Jurkat, Clone E6-1 (cell line): Measurements from ENCODE around the gene PIGO.

Source experiments
- DNase-seq: peaks from one replicate; pipeline ENCODE4 v3.0.0-alpha.2; 2011; ENCODE audit warnings: low read depth, low spot score
- H3K4me3 ChIP-seq: 2 replicates; pipeline ENCODE4 v1.5.1; 2011; ENCODE audit warnings: mild to moderate bottlenecking, low read length, control low read depth, moderate library complexity

The PIGO gene

DNA sequence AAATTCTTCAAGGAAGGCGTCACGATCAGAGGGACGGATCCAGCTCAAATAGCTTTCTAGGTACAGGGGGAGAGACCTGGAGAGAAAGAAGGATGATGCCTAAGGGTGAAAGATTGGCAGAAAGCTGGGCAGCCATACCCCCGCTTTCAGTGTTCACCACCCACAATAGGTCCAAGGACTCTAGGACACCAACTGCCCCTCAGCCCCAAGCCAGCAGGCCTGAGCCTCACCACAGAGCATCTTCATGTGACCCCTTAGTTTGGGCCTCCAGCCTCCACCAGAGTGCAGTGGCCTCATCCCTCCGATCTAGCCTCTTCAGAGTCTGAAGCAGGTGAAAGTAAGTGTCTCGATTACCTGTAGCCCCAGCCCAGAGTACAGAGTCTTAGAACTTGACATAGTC lies 22.2 kb downstream of the PIGO start:
- no peak for DNase-seq
- H3K4me3 ChIP-seq: no peak overlapping the region

DNA sequence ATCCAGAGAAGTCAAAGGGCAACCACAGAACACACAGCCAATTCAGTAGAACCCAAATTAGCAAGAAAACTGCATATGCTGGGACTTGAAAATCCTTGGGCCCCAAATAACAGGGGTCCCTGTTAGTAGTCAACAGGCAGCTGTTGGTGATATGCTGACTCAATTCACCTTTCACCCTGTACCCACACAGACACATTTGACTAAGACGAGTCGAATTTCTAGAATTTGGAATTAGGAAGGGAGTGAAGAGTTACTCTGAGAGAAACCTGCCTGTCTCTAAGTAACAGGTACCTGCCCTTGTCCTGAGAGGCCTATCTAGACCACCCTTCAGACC lies 23.1 kb downstream of the PIGO start:
- DNase-seq: no peak
- no peak overlapping the region for H3K4me3 ChIP-seq

DNA sequence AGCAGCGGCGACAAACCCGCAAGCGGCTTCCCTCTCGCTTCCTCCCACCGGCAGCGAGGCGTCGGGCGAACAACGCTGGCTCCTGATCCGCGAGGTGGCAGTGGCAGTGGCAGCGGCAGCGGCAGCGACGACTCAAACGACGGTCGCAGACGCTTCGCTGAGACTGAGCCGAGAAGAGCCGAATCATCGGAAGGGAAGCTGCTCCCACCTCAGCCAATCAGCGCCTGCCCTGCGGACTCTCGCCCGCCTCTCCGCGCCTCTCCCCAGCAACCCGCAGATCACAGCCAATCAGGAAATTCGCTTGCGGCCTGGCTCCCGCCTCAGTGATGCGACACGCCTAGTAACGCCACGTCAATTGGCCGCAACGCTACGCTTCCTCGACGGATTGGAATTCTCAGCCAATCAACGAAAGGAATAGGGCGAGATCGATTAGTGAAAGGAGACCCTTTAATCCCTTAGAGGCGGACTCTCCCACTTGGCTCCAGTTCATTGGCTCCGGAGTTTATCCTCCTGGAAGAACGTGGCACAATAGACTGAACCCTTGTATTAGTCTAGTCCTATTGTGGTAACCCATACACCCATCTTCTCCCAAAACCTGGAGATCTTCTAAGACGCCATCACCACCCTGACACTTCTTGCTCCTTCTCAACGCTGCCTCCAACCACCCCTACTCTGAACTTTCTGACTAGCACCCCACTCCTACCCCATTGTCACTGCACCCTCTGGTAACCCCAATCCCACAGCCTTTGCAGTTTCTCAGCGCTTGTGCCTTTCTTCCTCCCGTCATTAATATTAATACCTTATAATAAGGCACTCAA lies 23.7 kb downstream of the PIGO start, which contains the start of gene VCP:
Gene VCP, minus strand, starts transcription at position 165 of the 818 bp plus-strand sequence. CDS start 272 bp downstream, outside the sequence.
- peak; percentile 99 for DNase-seq
- H3K4me3 ChIP-seq: peak within 1 kb of the TSS; percentile 89

DNA sequence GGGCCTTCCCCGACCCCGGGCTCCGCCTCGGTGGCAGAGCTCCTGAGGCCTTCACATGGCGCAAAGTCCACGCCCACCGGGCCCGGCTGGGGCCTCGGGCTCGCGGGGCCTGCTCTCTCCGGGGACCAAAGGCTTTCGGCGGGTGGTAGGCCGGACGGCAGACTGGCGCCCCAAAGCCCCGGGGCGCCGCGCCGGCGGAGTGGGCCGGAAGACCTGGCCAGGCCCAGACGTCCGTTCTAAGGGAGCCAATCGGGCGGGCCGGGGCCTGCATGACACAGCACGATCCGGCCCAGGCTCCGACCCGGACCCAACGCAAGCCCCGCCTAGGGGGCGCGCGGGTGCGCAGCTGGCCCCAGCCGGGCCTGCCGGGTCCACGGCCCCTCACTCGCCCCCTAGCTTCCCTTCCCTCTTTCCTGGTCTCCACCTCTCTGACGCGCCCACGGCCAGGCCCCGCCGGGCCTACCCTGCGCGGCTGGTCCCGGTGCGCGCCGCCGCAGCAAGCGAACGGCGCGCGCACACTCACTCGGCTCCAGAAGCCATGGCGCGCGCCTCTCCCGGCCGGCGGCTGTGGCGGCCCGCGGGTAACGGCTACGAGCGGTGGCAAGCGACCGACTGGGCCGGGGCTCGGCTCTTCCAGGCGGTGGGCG lies 24.5 kb downstream of the PIGO start:
- peak; percentile 49 for DNase-seq
- peak overlapping the region; percentile 89 for H3K4me3 ChIP-seq

DNA sequence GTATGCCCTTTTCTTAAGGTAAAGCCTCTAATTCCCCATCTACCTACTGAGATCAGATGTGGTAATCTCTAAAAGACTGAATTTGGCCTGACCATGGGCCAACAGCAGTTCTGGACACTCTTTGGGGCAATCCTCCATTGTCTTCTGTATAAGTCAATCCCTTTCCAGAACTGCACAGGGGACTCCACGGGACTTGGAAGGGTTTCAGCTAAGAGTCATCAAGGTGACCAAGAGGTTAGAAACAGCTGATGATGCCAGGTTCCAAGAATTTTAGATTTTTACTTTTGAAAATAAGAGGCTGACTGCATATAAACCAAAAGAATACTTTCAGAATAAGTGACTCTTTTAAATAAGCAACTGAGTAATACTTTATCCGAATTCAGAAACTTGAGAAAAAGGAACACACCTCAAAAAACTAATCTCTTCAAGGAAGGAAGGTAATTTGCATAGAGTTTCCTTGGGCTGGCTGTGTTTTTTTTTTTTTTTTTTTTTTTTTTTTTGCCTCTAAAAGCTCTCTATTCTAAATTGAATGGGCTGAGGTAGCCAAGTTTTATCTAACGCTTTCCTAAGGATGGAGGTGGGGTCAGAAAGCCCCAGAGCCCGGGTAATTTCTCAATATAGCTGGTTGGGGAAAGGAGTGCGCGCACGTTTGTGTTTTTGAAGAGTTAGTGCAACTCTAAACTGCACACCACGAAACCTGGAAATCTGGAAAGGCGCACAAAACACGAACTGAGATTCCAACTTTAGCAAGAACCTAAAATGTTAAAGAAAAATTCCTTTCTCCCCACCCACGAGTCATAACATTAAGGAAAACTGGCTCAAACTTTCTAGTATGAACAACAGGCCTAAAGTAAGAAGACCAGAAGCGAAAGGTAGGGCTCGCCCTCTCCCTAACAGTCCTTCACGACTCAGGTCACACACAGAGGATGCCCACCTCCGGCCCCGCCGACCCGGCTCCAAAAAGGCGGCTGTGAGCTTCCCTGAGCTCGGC lies 25.3 kb downstream of the PIGO start:
- peak overlapping the region; percentile 89 for H3K4me3 ChIP-seq
- DNase-seq: no peak

DNA sequence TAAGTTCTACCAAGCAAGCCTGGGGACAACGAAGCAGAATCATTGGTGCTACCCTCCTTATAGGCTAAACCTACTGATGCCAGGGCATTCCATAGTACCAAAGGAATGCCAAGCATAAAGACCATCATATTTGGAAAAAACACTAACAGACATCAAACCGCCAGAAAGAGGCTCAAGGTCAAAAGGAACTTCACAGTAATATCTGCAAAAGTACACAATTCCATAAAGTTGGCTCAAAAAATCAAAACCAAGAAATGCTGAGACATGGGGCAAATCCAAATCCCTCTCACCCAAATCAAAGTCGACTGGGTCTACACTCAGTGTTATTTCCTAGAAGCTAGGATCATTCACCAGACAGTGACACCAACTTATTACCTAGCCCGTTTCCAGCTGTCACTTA lies 27.4 kb downstream of the PIGO start:
- no peak overlapping the region for H3K4me3 ChIP-seq
- DNase-seq: no peak

DNA sequence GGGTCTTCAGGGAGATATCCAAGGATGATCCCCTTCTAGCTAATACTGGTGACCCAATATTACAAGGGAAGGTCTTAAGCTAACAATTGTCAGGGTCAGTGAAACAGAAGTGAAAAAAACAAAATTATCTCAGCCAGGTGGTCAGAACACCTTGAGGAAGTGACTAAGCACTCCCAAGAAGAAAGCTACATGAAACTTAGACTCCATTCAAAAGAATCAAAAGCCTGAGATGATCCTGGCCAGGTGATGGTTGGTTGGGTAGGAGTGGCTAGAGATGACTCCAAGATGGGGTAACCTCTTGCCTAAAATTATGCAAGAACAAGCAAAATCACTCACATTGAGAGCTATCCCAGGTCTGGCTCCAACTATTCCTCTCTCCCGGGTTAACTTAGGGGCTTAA lies 29.3 kb downstream of the PIGO start:
- no peak overlapping the region for H3K4me3 ChIP-seq
- no peak for DNase-seq

DNA sequence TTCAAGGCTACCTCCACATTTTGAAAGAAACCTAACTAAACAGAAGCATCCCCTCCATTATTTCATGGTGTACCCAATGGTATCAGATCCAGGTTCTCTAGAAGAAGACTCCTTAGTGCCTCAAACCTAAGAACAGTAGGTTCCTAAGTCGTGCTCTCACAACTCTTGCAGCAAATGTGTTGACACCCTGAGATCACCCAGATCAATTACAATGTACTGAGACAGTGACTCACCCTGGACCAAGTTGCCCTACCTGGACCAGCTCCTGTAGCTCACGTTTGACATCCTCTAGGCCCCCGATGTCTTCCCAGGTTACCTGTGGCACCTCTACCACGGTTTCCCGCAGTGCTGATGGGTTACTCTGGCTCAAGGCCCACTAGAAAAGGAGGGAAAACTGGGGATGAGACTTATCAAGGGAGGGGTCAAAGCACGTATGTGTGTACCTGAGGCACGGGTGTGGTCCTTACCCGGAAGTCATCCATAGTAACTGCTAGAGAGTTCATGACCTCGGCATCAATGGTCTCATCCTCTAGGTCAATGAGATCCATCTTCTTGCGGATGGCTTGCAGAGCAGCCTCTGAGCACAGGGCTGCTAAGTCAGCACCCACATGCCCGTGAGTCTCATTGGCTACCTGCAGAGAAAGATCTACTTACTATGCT lies 35.7 kb downstream of the PIGO start:
- no peak overlapping the region for H3K4me3 ChIP-seq
- no peak for DNase-seq

DNA sequence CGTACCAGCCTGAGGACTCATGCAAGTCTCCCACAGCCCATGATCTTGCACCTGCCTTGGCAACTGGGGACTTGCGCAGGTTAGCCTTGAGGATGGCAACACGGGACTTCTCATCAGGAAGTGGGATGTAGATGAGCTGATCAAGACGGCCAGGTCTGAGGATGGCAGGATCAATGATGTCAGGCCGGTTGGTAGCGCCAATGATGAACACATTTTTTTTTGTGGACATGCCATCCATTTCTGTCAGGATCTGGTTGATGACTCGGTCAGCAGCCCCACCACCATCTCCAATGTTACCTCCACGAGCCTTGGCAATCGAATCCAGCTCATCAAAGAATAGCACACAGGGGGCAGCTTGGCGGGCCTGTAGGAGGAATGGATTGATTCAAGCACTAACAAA lies 37.0 kb downstream of the PIGO start:
- no peak for DNase-seq
- no peak overlapping the region for H3K4me3 ChIP-seq

DNA sequence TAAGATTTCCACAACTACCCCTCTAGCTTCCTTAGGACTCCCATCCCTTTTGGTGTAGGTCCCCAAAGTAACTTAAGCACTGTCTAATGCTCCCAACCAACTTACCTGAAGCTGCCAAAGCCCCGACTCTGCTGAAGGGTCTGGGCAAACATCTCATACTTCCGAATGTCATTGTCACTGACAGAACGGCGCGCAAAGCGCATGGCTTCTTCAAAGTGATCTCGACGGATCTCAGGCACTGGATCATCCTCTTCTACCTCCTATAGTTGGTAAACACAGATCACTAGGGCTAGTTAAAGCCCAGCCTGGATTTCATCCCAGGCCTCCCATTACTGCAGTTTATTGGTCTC lies 39.1 kb downstream of the PIGO start:
- no peak overlapping the region for H3K4me3 ChIP-seq
- DNase-seq: no peak

DNA sequence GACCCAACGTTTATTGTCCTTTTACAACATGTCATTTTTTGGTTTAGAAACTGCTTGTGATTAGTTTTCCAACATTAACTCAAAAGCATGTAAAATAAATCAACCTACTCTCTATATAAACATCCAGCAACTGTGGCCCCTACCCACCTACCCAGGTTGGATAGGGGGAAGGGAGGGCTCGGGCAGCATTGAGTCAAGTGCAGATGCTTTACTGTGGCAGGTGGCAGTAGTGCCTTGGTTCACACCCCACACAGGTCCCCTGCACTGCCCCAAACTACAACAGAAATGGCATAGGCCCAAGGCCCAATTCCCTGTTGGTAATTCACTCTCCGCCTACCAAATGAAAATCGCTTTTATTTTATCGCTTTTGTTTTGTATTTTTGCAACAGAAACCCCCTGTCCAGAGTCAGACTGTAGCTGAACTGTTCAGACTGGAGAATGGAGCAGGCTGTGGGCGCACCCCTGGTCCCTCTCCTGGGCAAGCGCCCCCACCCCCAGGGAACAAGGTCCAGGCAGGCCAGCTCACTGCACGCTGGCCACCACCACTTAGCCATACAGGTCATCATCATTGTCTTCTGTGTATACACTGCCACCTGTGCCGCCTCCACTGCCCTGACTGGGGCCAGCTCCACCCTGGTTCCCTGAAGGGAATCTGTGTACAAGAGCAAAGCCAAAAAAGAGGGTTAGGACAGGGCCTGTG lies 39.7 kb downstream of the PIGO start:
- H3K4me3 ChIP-seq: no peak overlapping the region
- DNase-seq: no peak

DNA sequence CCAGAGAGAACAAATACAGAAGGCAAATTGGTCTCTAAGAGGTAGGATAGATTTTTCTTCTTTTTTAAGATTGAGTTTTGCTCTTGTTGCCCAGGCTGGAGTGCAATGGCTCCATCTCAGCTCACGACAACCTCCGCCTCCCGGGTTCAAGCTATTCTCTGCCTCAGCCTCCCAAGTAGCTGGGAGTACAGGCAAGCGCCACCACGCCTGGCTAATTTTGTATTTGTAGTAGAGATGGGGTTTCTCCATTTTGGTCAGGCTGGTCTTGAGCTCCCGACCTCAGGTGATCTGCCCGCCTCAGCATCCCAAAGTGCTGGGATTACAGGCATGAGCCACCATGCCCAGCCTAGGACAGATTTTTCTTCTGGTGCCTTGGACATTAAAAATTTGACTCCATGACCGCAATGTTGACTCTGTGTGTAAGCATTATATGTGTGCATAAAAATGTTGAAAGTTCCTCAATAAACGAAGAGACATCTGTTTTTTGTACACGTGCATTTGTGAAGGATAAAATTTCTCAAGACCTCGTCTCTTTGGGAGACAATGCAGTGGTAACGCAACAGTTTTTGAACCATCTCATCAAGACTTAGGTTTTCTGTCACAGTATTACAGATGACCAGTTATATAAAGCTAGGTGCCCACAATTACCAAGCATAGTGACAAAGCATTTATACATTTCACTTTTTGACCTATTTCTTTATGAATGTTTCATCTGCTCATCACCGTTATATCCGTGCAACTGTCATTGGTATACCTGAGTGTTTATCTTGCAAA lies 41.3 kb downstream of the PIGO start:
- DNase-seq: no peak
- no peak overlapping the region for H3K4me3 ChIP-seq

DNA sequence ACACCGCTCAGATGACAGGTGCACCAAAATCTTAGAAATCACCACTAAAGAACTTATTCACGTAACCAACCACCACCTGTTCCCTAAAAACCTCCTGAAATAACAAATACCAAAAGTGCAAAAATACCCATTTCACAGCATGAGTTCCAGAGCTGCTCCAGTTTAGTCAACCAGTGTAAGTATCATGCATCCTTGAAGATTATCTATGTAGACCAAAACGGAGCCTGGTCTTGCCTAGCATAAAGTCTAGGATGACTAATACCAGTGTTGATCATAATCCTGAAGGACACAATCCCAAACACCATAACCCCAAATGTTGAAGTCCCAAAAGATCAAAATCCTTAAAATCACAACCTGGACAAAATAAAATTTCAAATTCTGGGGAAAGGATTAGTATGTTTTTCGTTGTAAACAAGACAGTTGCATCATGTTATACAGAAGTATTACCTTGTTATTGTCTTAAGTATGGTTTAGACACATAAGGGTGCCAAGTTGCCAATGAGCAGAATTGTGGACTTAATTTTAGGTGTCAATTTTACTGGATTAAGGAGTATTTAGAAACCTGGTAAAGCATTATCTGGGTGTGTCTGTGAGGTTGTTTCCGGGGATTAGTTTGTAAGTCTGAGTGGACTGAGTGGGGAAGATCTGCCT lies 42.1 kb downstream of the PIGO start:
- no peak overlapping the region for H3K4me3 ChIP-seq
- DNase-seq: no peak

DNA sequence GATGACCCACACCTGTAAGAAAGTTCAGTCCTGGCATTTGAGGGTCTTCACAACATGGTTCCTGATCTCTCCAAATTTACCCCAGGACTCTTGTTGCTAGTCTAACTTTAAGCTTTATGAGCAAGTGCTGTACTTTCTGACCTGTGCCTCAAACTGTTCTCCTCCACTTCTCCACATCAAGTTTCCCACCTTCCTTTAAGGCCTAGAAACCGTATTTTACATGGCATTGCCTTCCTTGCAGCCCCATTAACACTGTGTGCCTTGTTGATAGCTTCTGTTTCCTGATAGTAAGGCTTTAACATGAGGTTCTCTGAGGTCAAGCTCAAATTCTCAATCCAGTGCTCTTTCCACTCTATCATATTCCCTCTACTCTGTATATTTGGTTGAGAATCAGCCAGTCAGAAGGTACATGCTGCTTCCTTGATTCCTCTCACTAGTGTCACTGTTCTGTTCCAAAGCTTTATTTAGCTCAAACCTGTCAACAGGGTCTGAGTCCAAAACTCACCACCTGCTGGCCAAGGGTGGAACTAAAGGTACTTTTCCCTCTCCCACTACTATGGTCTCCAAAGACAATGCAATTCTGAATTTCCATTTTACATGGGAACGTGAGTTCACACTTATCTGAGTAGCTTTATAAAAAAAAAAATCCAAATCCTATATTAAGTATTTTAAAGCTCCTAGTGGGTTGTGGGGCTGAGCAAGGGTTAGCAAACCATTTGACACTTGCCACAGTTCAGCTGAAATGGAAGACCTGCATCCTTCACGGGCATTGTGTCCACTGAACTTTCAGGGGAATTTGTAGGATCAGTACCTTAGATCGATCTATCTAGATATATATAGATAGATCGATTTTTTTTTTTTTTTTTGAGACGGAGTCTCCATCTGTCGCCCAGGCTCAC lies 45.1 kb downstream of the PIGO start:
- H3K4me3 ChIP-seq: no peak overlapping the region
- peak; percentile 53 for DNase-seq

DNA sequence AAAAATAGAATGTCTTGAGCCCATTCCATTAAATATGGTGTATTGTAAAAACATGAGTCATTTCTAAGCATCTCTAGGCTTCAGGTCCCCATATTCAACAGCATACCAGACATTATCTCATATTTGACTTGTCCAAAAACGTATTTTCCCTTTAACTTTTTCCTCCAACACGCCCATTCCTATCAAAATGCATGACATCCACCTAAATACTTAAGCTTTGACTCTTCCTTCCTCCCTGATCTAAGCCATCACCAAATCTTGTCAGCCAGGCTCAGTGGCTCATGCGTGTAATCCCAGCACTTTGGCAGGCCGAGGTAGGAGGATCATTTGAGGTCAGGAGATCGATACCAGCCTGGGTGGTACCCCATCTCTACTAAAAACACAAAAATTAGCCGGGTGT lies 47.9 kb downstream of the PIGO start:
- no peak overlapping the region for H3K4me3 ChIP-seq
- no peak for DNase-seq

DNA sequence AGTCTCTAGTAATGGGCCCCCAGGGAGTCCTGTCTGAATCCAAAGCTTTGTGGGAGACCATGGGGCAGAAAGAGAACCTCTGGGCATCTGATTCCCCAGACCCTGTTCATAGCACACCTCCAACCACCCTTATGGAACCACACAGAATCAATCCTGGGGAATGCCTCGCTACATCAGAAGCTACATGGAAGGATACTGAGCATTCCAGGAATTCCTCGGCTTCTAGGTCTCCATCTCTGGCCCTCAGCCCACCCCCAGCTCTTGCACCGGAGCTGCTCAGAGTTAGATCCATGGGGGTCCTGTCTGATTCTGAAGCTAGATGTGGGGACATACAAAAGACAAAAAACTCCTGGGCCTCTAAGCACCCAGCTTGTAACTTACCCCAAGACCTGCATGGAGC lies 52.3 kb downstream of the PIGO start:
- no peak for DNase-seq
- H3K4me3 ChIP-seq: no peak overlapping the region
